Gastroesophageal sphincter (tissue), 3 donors: Measurements from ENCODE around the gene FAM149B1.

Source experiments
- EP300 ChIP-seq: sonication (generic); formaldehyde crosslinking; IDR thresholded peaks from one replicate; pipeline ENCODE4 v1.6.1; 2017; ENCODE audit warnings: antibody characterized with exemption, mild to moderate bottlenecking
- POLR2A ChIP-seq, 2 donors: fragments of 450-650 bp; IDR thresholded peaks; one replicate each; pipeline ENCODE4 v1.6.1; 2017; ENCODE audit warnings: antibody characterized with exemption in 2 of 2, mild to moderate bottlenecking in 2 of 2, moderate library complexity in 1 of 2
- POLR2AphosphoS5 ChIP-seq: sonication (generic); formaldehyde crosslinking; IDR thresholded peaks from one replicate; pipeline ENCODE4 v1.6.1; 2017; ENCODE audit warnings: antibody characterized with exemption
- TF ChIP-seq, protein P1 (sequence below), 4 experiments: fragments of 200-600 bp in 2 of 4; fragments of 450-650 bp in 2 of 4; sonication (generic) in 1 of 4; IDR thresholded peaks; one replicate each; pipeline ENCODE4 v1.5.1; 2017 to 2019; ENCODE audit warnings: antibody characterized with exemption in 4 of 4, mild to moderate bottlenecking in 2 of 4, moderate library complexity in 2 of 4

DNA sequence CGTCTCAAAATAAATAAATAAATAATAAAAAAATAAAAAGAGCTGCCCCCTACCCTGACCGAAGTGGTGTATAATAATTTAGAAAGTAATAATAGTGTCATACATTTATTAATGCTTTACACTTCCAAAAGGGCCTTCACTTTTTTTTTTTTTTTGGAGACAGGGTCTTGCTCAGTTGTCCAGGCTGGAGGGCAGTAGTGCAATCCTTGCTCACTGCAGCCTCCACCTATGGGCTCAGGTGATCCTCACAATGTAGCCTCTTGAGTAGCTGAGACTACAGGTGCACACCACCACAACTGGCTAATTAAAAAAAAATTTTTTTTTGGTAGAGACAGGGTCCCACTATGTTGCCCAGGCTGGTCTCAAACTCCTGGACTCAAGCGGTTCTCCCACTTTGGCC is 1.4 kb downstream of the FAM149B1 start:
- TF ChIP-seq, protein P1, sequence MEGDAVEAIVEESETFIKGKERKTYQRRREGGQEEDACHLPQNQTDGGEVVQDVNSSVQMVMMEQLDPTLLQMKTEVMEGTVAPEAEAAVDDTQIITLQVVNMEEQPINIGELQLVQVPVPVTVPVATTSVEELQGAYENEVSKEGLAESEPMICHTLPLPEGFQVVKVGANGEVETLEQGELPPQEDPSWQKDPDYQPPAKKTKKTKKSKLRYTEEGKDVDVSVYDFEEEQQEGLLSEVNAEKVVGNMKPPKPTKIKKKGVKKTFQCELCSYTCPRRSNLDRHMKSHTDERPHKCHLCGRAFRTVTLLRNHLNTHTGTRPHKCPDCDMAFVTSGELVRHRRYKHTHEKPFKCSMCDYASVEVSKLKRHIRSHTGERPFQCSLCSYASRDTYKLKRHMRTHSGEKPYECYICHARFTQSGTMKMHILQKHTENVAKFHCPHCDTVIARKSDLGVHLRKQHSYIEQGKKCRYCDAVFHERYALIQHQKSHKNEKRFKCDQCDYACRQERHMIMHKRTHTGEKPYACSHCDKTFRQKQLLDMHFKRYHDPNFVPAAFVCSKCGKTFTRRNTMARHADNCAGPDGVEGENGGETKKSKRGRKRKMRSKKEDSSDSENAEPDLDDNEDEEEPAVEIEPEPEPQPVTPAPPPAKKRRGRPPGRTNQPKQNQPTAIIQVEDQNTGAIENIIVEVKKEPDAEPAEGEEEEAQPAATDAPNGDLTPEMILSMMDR (IDR thresholded peaks at IDR 0.05), result no peak
- TF ChIP-seq POLR2A (IDR thresholded peaks at IDR 0.05) (no peak), POLR2AphosphoS5 (no peak), EP300 (no peak)
